ENCODE measurements around the gene TCAP. TPM values are rescaled to one million over a fixed set of nuclear protein-coding genes. Genes with fewer than 3 reads are reported as not detected.
A peak's percentile ranks its signal among the peaks of the same experiment; 100 is the strongest.

Gene TCAP
- total and polyA plus RNA-seq, 4 donors = 0.82 to 1.4 (median 1.2) TPM

DNA sequence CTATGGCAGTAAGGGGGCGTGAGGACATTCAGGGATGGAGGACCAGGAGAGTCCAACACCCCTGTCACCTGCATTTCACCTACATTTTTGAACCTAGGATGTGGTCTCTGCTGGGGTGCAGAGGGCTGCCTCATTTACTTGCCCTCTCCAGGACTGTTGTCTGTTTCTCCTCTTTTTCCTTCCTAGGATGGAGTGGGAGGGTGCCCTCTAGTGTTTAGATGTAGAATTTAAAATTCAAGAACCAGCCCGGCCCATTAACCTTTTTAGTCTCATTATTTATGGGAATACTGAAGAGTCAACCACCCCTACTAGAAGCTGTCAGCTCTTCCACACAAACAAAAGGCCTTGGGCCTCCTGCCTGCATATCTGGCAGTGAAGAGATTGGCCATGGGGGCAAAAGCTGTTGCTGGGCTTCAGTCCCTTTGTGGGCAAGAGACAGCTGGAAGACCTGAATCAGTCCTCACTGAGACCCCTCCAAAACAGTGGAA is 30.7 kb upstream of the TCAP start:
- Histone ChIP-seq H3K9me3 (ENCODE audit: control insufficient read depth in 4 of 4, insufficient read depth in 3 of 4, low read length in 3 of 4) (no peaks in the 10 kb centered on the region), H3K4me1 (ENCODE audit: control insufficient read depth in 5 of 5, insufficient read depth in 5 of 5, low read length in 5 of 5) (peaks cover 9 to 26% (median 17%) of the 10 kb centered on the region in 5 donors), H3K27me3 (ENCODE audit: control insufficient read depth in 3 of 3, insufficient read depth in 3 of 3, low read length in 2 of 3) (no peaks in the 10 kb centered on the region), H3K27ac (ENCODE audit: low read depth in 1 of 2, low read length in 1 of 2) (no peak overlapping the region), H3K9ac (ENCODE audit: insufficient read depth in 1 of 2, low read length in 2 of 2) (no peak overlapping the region), H3K36me3 (ENCODE audit: control insufficient read depth in 4 of 4, insufficient read depth in 4 of 4, low read length in 4 of 4) (peaks cover 0 to 11% (median 1%) of the 10 kb centered on the region in 4 donors), H3K4me3 (no peak overlapping the region)
- ATAC-seq (ENCODE audit: insufficient read depth, low FRiP score) = no peak
- TF ChIP-seq, protein P1, sequence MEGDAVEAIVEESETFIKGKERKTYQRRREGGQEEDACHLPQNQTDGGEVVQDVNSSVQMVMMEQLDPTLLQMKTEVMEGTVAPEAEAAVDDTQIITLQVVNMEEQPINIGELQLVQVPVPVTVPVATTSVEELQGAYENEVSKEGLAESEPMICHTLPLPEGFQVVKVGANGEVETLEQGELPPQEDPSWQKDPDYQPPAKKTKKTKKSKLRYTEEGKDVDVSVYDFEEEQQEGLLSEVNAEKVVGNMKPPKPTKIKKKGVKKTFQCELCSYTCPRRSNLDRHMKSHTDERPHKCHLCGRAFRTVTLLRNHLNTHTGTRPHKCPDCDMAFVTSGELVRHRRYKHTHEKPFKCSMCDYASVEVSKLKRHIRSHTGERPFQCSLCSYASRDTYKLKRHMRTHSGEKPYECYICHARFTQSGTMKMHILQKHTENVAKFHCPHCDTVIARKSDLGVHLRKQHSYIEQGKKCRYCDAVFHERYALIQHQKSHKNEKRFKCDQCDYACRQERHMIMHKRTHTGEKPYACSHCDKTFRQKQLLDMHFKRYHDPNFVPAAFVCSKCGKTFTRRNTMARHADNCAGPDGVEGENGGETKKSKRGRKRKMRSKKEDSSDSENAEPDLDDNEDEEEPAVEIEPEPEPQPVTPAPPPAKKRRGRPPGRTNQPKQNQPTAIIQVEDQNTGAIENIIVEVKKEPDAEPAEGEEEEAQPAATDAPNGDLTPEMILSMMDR (IDR thresholded peaks at IDR 0.05; ENCODE audit: control extremely low read depth, extremely low read depth) = peak; percentile 56
- peak in 1 of 3 donors; percentile 51 for DNase-seq
- WGBS, 2 donors = 50 to 56% methylated on average over 2 of the region's 2 CpGs

DNA sequence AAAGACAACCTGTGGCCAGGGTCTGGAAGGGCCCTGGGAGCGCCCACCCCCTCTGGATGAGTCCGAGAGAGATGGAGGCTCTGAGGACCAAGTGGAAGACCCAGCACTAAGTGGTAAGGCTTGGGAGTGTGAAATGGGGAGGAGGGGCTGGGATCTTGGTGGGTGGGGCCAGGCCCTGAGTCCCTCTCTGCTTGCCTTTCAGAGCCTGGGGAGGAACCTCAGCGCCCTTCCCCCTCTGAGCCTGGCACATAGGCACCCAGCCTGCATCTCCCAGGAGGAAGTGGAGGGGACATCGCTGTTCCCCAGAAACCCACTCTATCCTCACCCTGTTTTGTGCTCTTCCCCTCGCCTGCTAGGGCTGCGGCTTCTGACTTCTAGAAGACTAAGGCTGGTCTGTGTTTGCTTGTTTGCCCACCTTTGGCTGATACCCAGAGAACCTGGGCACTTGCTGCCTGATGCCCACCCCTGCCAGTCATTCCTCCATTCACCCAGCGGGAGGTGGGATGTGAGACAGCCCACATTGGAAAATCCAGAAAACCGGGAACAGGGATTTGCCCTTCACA is 29.5 kb upstream of the TCAP start:
- Histone ChIP-seq H3K9me3 (ENCODE audit: control insufficient read depth in 4 of 4, insufficient read depth in 3 of 4, low read length in 3 of 4) (no peaks in the 10 kb centered on the region), H3K4me3 (no peak overlapping the region), H3K4me1 (ENCODE audit: control insufficient read depth in 5 of 5, insufficient read depth in 5 of 5, low read length in 5 of 5) (peaks cover 9 to 28% (median 17%) of the 10 kb centered on the region in 5 donors), H3K36me3 (ENCODE audit: control insufficient read depth in 4 of 4, insufficient read depth in 4 of 4, low read length in 4 of 4) (peaks cover 0 to 11% (median 1%) of the 10 kb centered on the region in 4 donors), H3K27me3 (ENCODE audit: control insufficient read depth in 3 of 3, insufficient read depth in 3 of 3, low read length in 2 of 3) (no peaks in the 10 kb centered on the region), H3K27ac (ENCODE audit: low read depth in 1 of 2, low read length in 1 of 2) (no peak overlapping the region), H3K9ac (ENCODE audit: insufficient read depth in 1 of 2, low read length in 2 of 2) (no peak overlapping the region)
- ATAC-seq (ENCODE audit: insufficient read depth, low FRiP score) = no peak
- 74 to 91% methylated on average over 8 of the region's 8 CpGs for WGBS, 2 donors
- TF ChIP-seq, protein P1 (IDR thresholded peaks at IDR 0.05; ENCODE audit: control extremely low read depth, extremely low read depth) = no peak
- no peak for DNase-seq

DNA sequence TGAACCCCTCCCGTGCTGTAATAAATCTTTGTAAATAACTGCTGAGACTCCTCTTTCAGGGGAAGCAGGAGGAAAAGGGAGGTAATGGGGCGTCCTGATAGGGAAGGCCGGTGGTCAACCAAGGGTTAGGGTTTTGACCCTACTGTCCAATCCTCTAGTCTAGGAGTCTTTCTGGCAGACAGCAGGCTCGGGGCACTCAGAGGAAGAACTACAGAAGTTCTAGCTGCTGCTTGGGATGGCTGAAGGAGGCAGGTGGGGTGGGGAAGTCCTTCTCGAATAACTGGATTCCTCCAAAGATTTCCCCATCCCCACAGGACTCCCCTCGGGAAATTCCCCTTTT is 28.6 kb upstream of the TCAP start:
- ATAC-seq (ENCODE audit: insufficient read depth, low FRiP score) = no peak
- Histone ChIP-seq H3K4me1 (ENCODE audit: control insufficient read depth in 5 of 5, insufficient read depth in 5 of 5, low read length in 5 of 5) (peaks cover 9 to 30% (median 15%) of the 10 kb centered on the region in 5 donors), H3K9me3 (ENCODE audit: control insufficient read depth in 4 of 4, insufficient read depth in 3 of 4, low read length in 3 of 4) (no peaks in the 10 kb centered on the region), H3K27ac (ENCODE audit: low read depth in 1 of 2, low read length in 1 of 2) (peak overlapping the region; percentile 93 to 97), H3K9ac (ENCODE audit: insufficient read depth in 1 of 2, low read length in 2 of 2) (peak overlapping the region; percentile 53 to 66), H3K27me3 (ENCODE audit: control insufficient read depth in 3 of 3, insufficient read depth in 3 of 3, low read length in 2 of 3) (no peaks in the 10 kb centered on the region), H3K36me3 (ENCODE audit: control insufficient read depth in 4 of 4, insufficient read depth in 4 of 4, low read length in 4 of 4) (peaks cover 0 to 11% (median 1%) of the 10 kb centered on the region in 4 donors), H3K4me3 (peak overlapping the region; percentile 39)
- WGBS, 2 donors = 18 to 23% methylated on average over 6 of the region's 6 CpGs
- DNase-seq = no peak
- TF ChIP-seq, protein P1 (IDR thresholded peaks at IDR 0.05; ENCODE audit: control extremely low read depth, extremely low read depth) = no peak

Measured in lung (tissue), 12 donors.